Measurements from ENCODE around the gene ADGRB2.

The ADGRB2 gene

GRCh38 chr1:31679091-31679490, 85.0 kb downstream of the ADGRB2 start:
- Mint-ChIP-seq H3K9me3 (no peaks in the 10 kb centered on the region), H3K27ac (peak overlapping the region in 1 of 3 experiments; percentile 46), H3K27me3 (ENCODE audit: low read depth) (no peaks in the 10 kb centered on the region), H3K4me3 (no peak overlapping the region), H3K36me3 (ENCODE audit: low read depth) (peaks cover 4% of the 10 kb centered on the region), H3K4me1 (peaks cover 37% of the 10 kb centered on the region)
- no peak for TF ChIP-seq CTCF (IDR thresholded peaks at IDR 0.05; ENCODE audit: unreplicated experiment in 3 of 3)

- Mint-ChIP-seq H3K4me1 (peaks cover 41% of the 10 kb centered on the region), H3K9me3 (no peaks in the 10 kb centered on the region), H3K4me3 (no peak overlapping the region), H3K27ac (peak overlapping the region in 1 of 3 experiments; percentile 46), H3K27me3 (ENCODE audit: low read depth) (no peaks in the 10 kb centered on the region), H3K36me3 (ENCODE audit: low read depth) (peaks cover 4% of the 10 kb centered on the region)
- TF ChIP-seq CTCF (IDR thresholded peaks at IDR 0.05; ENCODE audit: unreplicated experiment in 3 of 3): no peak
These were observed 85.5 kb downstream of the ADGRB2 start for GRCh38 chr1:31678681-31679080.

GRCh38 chr1:31677949-31678348, 86.2 kb downstream of the ADGRB2 start:
- H3K36me3 Mint-ChIP-seq (ENCODE audit: low read depth): peaks cover 4% of the 10 kb centered on the region
- peaks cover 48% of the 10 kb centered on the region for H3K4me1 Mint-ChIP-seq
- H3K27ac Mint-ChIP-seq: peak overlapping the region in 1 of 3 experiments; percentile 51
- H3K4me3 Mint-ChIP-seq: no peak overlapping the region
- no peaks in the 10 kb centered on the region for H3K27me3 Mint-ChIP-seq (ENCODE audit: low read depth)
- TF ChIP-seq CTCF (IDR thresholded peaks at IDR 0.05; ENCODE audit: unreplicated experiment in 3 of 3): no peak
- no peaks in the 10 kb centered on the region for H3K9me3 Mint-ChIP-seq

GRCh38 chr1:31677401-31677800, 86.7 kb downstream of the ADGRB2 start:
- TF ChIP-seq CTCF (IDR thresholded peaks at IDR 0.05; ENCODE audit: unreplicated experiment in 3 of 3): no peak
- Mint-ChIP-seq H3K36me3 (ENCODE audit: low read depth) (peaks cover 4% of the 10 kb centered on the region), H3K4me3 (no peak overlapping the region), H3K27ac (peak overlapping the region in 2 of 3 experiments; percentile 51 to 60), H3K9me3 (no peaks in the 10 kb centered on the region), H3K4me1 (peaks cover 53% of the 10 kb centered on the region), H3K27me3 (ENCODE audit: low read depth) (no peaks in the 10 kb centered on the region)
